ENCODE measurements around the gene MGMT. TPM values are rescaled to one million over a fixed set of nuclear protein-coding genes. Genes with fewer than 3 reads are reported as not detected.
A peak's percentile ranks its signal among the peaks of the same experiment; 100 is the strongest.

The MGMT gene
- polyA plus RNA-seq, 3 donors: 9.5 to 23.5 (median 17.5) TPM

- peak overlapping the region; percentile 72 to 75 for H3K4me3 Mint-ChIP-seq
- peaks cover 0 to 10% of the 10 kb centered on the region in 2 donors for H3K36me3 ChIP-seq (replicated peaks in 1 of 2; ENCODE audit: control insufficient read depth in 1 of 2, insufficient read depth in 2 of 2, low read length in 2 of 2)
- DNase-seq: no peak
- H3K9me3 Mint-ChIP-seq: no peaks in the 10 kb centered on the region
- no peaks in the 10 kb centered on the region for H4K20me1 ChIP-seq (ENCODE audit: insufficient read depth, low read length)
- peak overlapping the region; percentile 84 for H3K4me2 ChIP-seq (replicated peaks; ENCODE audit: extremely low read depth, low read length, poor library complexity, severe bottlenecking)
- H3K79me2 ChIP-seq (ENCODE audit: insufficient read depth, low read length): no peaks in the 10 kb centered on the region
- peaks cover 5% of the 10 kb centered on the region in 2 donors for H3K36me3 Mint-ChIP-seq
- peak overlapping the region in 1 of 2 donors; percentile 67 for H3K27ac ChIP-seq (ENCODE audit: low read depth in 1 of 2, low read length in 2 of 2)
- intact Hi-C loops (cut with micrococcal nuclease): loop anchor here (10.0 kb wide), 3 partner anchors 647 to 1343 kb away; partner anchors contain the start of genes C10orf143 (in 1 of the 2), GLRX3 (in 1 of the 2) and MKI67 (in 1 of the 2)
- 19% methylated on average over 24 of the region's 25 CpGs for WGBS (ENCODE audit: insufficient coverage)
- peak overlapping the region in 2 of 7 donors; percentile 63 to 85 for H3K27ac Mint-ChIP-seq
- peaks cover 6% of the 10 kb centered on the region for H3K4me1 Mint-ChIP-seq
- peaks cover 12 to 18% of the 10 kb centered on the region in 2 donors for H3K4me1 ChIP-seq (ENCODE audit: control insufficient read depth in 1 of 2, insufficient read depth in 2 of 2, low read length in 2 of 2)
- H3K4me3 ChIP-seq (replicated peaks in 1 of 3; ENCODE audit: low read depth in 2 of 3, low read length in 3 of 3): peak overlapping the region; percentile 77 to 85 (median 80)
- H3K9ac ChIP-seq (ENCODE audit: insufficient read depth, low read length, poor library complexity, severe bottlenecking): peak overlapping the region; percentile 76
- H3K9me3 ChIP-seq (replicated peaks in 1 of 2; ENCODE audit: control insufficient read depth in 1 of 2, insufficient read depth in 1 of 2, low read length in 2 of 2): no peaks in the 10 kb centered on the region
- no peaks in the 10 kb centered on the region for H3K27me3 ChIP-seq (ENCODE audit: control insufficient read depth in 2 of 2, insufficient read depth in 2 of 2, low read length in 2 of 2)
- H2AFZ ChIP-seq (ENCODE audit: insufficient read depth, low read depth, low read length, poor library complexity, severe bottlenecking): peak overlapping the region; percentile 87
- peaks cover 0 to 4% (median 3%) of the 10 kb centered on the region in 3 donors for H3K27me3 Mint-ChIP-seq (ENCODE audit: low read depth in 3 of 3)
- no peak for TF ChIP-seq CTCF (IDR thresholded peaks at IDR 0.05)
Observed at GRCh38 chr10:129467359-129468064, 471 bp downstream of the MGMT start.

GRCh38 chr10:129468187-129468586 is 1.1 kb downstream of the MGMT start:
- Histone ChIP-seq H3K9ac (ENCODE audit: insufficient read depth, low read length, poor library complexity, severe bottlenecking) (no peak overlapping the region), H3K4me1 (ENCODE audit: control insufficient read depth in 1 of 2, insufficient read depth in 2 of 2, low read length in 2 of 2) (peaks cover 12 to 18% of the 10 kb centered on the region in 2 donors), H4K20me1 (ENCODE audit: insufficient read depth, low read length) (no peaks in the 10 kb centered on the region), H3K27me3 (ENCODE audit: control insufficient read depth in 2 of 2, insufficient read depth in 2 of 2, low read length in 2 of 2) (no peaks in the 10 kb centered on the region), H3K27ac (ENCODE audit: low read depth in 1 of 2, low read length in 2 of 2) (no peak overlapping the region), H3K4me2 (replicated peaks; ENCODE audit: extremely low read depth, low read length, poor library complexity, severe bottlenecking) (no peak overlapping the region), H3K4me3 (replicated peaks in 1 of 3; ENCODE audit: low read depth in 2 of 3, low read length in 3 of 3) (no peak overlapping the region), H3K79me2 (ENCODE audit: insufficient read depth, low read length) (no peaks in the 10 kb centered on the region), H3K9me3 (replicated peaks in 1 of 2; ENCODE audit: control insufficient read depth in 1 of 2, insufficient read depth in 1 of 2, low read length in 2 of 2) (no peaks in the 10 kb centered on the region), H2AFZ (ENCODE audit: insufficient read depth, low read depth, low read length, poor library complexity, severe bottlenecking) (peak overlapping the region; percentile 87), H3K36me3 (replicated peaks in 1 of 2; ENCODE audit: control insufficient read depth in 1 of 2, insufficient read depth in 2 of 2, low read length in 2 of 2) (peaks cover 0 to 10% of the 10 kb centered on the region in 2 donors)
- no peak for DNase-seq
- intact Hi-C loops (cut with micrococcal nuclease): loop anchor here (10.0 kb wide), 3 partner anchors 647 to 1343 kb away; partner anchors contain the start of genes C10orf143 (in 1 of the 2), GLRX3 (in 1 of the 2) and MKI67 (in 1 of the 2)
- Mint-ChIP-seq H3K4me3 (no peak overlapping the region), H3K9me3 (no peaks in the 10 kb centered on the region), H3K27me3 (ENCODE audit: low read depth in 3 of 3) (peaks cover 0 to 4% (median 0%) of the 10 kb centered on the region in 3 donors), H3K27ac (no peak overlapping the region), H3K4me1 (peaks cover 6% of the 10 kb centered on the region), H3K36me3 (peaks cover 5 to 7% of the 10 kb centered on the region in 2 donors)
- no peak for TF ChIP-seq CTCF (IDR thresholded peaks at IDR 0.05)
- 95% methylated on average over 3 of the region's 9 CpGs for WGBS (ENCODE audit: insufficient coverage)

Data from CD14-positive monocyte (primary cell).